IPS-11a (cell line): ENCODE results near the gene TOX2.
A peak's percentile ranks its signal among the peaks of the same experiment; 100 is the strongest.

Experiments used
- H3K4me3 ChIP-seq: one replicate; pipeline ENCODE4 v1.5.1; 2013; ENCODE audit warnings: low read depth, low read length, control low read depth

Gene TOX2, protein sequence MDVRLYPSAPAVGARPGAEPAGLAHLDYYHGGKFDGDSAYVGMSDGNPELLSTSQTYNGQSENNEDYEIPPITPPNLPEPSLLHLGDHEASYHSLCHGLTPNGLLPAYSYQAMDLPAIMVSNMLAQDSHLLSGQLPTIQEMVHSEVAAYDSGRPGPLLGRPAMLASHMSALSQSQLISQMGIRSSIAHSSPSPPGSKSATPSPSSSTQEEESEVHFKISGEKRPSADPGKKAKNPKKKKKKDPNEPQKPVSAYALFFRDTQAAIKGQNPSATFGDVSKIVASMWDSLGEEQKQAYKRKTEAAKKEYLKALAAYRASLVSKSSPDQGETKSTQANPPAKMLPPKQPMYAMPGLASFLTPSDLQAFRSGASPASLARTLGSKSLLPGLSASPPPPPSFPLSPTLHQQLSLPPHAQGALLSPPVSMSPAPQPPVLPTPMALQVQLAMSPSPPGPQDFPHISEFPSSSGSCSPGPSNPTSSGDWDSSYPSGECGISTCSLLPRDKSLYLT

DNA sequence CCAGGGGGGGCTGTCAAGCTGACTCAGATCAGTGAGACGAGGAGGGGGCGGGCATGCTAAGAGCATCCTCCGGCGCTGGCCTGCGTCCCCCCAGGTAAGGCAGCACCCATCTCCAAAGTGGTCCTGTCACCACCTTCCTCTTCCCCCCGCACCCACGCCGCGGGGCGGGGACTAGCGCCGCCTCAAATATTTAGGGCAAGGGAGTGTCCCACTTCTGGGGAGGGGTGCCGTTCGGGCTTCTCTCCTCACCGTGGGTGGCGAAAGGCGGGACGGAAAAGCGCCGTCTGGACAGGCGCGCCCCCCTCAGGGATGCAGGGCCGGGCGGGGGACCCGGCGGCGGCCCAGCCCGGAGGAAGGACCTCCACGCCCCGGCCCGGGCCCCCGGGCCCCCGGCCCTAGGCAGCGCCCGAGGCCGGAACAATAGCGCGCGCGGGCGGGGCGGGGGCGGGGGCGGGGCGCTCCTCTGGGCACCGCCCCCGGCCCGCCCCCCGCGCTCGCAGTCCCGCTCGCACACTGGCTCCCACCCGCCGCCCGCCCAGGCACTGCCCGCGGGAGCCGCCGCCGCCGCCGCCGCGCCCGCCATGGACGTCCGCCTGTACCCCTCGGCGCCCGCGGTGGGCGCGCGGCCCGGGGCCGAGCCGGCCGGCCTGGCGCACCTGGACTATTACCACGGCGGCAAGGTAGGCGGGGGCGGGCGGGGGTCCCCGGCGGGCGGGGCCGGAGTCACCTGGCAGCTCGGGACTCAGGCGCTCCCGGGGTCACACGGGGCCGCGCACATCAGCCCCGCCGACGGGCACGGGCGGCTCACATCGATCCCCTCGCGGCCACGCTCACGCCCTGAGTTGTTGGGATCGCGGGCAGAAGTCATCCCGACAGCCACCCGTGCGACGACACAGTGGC, at the start of gene TOX2:
TOX2 (plus strand) TSS at position 542 of the 900 bp plus-strand sequence; CDS start at position 582, 40 bp downstream.
- peak within 1 kb of the TSS; percentile 61 for H3K4me3 ChIP-seq

DNA sequence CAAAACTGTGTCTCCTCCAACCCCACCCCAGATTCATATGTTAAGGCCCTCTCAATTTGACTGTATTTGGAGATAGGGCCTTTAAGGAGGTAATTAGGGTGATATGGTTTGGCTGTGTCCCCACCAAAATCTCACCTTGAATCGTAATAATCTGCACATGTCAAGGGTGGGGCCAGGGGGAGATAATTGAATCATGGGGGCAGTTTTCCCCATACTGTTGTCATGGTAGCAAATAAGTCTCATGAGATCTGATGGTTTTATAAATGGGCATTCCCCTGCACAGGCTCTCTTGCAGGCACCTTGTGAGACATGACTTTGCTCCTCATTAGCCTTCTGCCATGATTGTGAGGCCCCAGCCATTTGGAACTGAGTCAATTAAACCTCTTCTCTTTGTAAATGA, 46.6 kb upstream of the TOX2 start:
- no peak overlapping the region for H3K4me3 ChIP-seq

DNA sequence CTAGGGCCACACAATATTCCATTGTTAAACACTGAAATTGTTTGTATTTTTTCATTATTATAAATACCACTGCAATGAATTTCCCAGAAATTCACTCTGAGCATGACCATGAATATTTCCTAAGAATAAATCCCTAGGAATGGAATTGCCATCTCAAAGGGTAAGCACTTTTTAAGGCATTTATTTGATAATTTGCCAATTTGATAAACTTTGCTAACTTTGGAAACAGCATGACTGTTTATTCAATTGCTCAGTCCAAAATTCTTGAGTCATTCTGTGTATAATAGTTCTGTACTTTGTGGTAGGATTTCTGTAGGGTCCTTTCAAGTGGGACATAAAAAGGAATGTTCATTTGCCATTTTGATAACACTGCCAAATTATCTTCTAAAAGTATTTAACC, 44.2 kb upstream of the TOX2 start:
- no peak overlapping the region for H3K4me3 ChIP-seq

DNA sequence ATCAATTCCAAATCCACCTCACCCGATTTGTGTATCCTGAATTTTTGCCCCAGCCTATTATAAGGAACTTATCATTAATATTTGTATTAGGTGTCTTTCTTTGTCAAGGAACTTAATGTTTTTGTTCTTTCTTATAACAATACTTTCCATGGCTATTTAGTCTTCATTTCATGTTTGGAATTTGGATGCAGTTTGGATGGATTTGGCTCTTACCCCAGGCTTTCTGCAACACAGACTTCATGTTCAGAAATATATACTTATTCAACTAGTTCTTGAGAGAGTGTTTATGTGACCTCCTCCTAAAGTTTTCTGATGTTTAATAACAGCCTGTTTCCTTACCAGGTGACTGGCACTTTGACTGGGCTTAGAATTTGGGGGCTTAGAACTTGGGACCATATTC, 35.9 kb upstream of the TOX2 start:
- H3K4me3 ChIP-seq, result no peak overlapping the region

DNA sequence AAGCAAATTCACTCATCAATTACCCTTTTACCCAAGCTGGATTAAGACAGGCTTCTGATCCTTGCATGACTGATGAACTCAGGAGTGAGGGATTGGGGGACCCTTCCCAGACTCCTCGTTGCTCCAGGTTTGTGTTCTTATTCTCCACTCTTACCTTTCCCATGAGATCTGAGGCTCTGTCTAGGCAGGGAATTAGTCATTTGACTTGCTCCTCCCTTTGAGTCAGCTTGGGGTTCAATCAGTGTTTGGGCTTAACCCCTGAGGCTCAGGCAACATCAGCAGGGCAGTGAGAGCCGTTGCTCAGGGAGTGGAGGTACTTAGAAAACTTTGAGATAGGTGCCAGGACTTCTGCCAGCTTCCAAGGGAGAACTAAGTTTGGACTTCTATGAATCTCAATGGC, 20.7 kb upstream of the TOX2 start:
- no peak overlapping the region for H3K4me3 ChIP-seq

DNA sequence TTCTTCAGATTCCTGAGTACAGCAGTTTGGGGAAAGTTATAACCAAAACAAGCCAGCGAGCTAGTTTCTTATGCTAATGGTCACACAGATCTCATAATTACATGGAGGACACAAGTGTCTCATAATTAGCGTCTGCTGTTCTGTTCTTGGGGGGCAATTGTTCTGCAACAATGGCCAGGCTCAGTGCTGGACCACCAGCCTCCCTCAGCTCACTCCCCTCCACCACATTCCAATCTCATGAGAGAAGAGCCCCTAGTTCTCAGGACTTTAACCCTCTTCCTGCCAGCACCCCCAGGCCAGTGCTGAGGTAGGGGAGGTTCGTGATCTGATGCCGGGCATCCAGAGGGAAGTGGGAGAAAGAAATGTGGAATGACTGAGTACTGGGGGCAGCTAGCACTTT, 20.2 kb upstream of the TOX2 start:
- H3K4me3 ChIP-seq, result no peak overlapping the region

DNA sequence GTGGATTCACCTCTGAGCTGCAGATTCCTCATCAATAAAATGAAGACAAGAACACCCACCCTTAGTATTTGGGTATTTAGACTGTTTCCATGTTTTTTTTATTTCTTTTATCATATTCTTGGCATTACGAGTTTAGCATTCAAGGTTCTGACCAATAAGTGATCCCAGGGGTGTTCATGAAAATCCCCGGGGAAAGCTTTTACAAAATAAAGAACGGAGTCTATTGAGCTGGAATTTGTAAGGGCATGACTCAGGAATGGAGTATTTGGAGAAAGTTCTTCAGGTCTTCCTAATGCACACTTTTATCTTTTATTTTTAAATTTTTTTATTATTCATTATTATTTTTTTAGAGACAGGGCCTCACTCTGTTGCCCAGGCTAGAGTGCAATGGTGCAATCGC, 19.4 kb upstream of the TOX2 start:
- no peak overlapping the region for H3K4me3 ChIP-seq

DNA sequence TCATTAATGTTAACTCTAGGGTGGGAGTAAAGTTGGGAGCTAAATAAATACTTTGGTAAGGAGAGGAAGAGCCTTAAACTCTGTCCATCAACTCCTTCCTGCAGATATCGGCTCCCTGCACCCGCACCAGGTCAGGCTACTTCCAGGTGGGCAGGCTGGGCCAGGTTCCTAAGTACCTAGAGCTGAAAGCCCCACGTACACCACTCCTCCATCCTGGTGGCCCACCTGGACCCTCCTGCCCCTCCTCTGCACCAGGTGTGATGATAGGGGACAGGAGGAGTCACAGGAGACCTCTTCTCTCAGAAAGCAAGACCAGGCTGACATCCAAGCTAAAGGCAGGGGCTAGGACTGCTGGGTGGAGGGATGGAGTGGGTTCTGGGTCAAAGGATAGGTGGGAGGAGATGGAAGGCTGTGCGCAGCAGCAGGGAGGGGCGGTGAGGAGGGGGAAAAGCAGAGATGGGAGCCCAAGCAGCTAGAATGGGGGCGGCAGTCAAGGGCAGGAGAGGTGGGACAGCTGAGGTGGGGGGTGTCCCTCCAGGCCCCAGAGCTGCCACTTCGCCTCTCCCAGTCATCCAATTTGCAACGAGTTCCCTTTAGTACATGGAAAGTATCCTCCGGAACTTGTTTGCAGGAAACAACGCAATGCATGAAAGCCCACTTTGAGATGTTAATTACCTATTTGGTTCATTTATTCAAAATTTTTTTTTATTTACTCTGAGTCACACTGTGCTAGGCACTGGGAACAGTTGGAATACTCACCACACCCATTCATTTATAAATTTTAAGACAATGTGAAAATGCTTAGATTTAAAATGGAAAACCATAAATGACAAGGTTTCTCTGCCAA, 15.2 kb upstream of the TOX2 start:
- H3K4me3 ChIP-seq, result no peak overlapping the region

DNA sequence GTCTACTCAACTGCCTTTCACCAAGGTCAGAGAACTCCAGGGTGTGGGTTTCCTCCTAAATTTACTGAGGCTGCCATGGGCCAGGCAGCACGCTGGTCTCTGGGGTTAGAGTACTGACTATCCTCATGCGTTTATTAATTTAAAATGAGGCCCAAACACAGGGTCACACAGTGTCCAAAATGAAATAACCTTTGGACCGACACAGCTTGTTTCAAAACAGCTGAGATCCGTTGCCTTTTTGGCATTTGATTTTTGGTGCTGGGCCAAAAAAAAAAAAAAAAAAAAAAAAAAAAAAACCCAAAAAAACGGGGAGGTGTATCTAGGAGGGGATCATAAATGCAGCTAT, 14.6 kb upstream of the TOX2 start:
- H3K4me3 ChIP-seq, result no peak overlapping the region

DNA sequence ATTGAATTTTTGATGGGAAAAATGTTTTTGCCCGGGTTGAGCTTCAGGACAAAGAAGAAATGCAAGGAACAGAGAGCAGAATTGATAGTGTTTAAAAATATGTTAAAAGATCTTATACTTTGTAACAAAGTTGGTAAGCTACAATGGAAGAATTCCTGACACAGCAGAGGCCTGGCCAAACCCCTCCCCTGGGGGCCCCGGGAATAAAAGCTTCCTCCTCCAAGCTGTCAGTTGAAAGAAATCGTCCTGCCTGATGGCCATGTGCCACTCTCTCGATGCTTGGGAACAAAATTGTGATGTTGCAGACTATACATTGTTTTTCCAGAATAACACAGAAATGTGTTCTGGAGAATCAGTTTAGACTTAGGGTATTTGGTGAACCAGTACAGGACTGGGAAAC, 14.2 kb upstream of the TOX2 start:
- H3K4me3 ChIP-seq, result no peak overlapping the region

DNA sequence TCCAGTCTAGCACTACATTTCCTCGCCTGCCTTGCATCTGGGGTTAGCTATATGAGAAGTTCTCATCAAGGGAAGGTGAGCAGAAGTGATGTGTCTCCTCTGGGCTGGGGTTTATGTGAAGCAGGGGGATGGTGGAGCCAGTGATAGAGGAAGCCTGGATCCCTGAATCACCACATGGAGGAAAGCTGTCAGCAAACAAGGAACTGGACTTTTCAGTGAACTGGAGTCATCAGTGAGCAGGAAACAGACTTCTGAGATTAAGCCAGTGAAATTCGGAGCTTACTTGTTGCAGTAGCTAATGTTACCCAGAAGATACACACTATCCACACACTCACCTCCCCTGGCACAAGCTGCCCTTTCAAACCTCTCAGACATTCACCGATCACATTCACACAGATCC, 13.4 kb upstream of the TOX2 start:
- H3K4me3 ChIP-seq, result no peak overlapping the region

DNA sequence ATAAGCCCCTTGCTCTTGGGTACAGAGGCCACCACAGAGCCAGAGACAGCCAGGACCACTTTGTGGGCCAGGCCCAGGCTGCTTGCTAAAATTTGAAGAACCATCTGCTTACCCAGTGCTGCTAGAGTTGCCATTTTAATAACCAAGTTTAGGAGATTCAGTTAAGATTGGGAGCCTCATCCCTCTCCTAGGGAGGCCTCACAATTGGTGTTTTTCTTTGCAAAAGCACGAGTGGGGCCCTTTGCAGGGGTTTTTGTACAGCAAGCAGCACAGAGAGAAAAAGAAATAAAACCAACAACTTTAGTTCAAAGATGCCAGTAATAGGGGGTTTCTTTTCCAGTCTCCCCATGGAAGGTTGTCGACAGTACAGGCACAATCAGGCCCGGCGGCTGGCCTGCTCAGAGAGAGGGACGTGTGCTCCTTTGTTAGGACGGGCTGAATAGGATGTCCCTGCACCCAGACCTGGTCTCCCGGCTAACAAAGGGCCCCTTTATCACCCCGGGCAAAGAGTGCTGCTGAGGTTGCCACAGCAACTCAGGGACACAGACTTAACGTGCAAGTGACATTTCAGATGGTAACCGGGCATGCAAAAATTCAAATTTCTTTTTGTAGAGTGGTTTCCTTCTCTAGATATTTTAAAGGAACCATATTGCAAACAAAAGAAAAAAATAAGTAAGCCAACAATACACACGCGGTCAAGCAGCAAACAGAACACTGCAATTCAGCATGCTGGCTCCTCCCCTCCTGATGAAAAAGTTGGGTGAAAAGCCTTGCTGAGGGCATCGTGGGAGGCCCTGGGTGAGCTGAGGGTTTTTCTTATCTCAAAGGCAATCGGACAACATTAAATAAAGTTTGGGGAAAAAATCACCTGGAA, 10.5 kb upstream of the TOX2 start:
- no peak overlapping the region for H3K4me3 ChIP-seq

DNA sequence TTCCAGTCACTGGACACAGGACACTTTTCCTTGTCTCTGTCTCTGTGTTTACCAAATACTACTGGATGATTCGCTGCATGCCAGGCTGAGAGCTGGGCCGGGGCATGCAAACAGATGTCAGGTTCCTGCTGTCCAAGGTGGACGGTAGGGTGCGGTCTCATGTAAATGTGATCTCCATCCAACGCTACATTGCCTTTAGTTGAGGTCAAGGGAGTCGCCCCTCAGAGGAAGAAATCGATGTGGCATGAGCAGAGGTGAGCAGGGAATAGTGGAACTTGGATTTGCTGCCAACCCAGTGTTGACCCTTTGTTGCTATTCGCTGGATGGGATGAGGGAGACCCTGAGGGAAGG, 9.8 kb upstream of the TOX2 start:
- H3K4me3 ChIP-seq, result no peak overlapping the region

DNA sequence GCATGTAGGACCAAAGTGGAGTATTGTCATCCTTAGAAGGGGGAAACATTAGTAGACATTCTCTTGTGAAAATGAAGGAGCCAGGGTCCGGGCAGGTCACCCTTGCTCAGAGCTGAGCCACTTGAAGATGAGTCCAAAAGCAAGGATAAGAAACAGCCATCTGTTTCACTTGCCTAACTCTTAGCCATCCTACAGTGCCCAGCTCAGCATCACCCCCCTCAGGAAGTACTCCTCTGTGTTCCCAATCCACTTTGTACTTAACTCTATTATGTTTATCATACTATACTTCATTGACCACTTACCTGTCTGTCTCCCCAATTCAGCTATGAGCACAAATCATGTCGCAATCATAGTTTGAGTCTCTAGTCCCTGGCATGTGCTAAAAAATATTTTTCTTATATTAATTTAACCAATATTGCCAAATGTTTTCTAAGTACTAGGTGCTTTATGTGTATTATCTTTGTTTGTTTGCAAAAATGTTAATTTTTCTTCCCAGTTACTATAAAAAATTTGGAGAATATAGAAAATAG, 8.1 kb upstream of the TOX2 start:
- no peak overlapping the region for H3K4me3 ChIP-seq

DNA sequence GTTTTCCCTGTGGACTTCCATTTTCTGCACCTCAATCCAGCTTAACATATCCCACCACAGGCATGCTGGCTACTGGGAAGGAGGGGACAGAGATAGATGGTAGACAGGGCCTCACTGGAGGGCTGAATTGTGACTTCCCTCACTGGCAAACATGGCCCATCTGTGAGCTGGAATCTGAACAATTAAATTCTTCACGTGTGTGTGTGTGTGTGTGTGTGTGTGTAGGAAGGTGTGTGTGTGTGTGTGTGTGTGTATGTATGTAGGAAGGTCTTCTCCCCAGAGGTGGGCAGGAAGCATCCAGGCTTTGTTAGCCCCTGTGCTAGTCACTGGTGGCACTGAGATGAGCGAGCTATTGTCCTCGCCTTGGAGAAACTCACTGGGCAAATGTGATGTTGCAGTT, 5.4 kb upstream of the TOX2 start:
- H3K4me3 ChIP-seq, result no peak overlapping the region

DNA sequence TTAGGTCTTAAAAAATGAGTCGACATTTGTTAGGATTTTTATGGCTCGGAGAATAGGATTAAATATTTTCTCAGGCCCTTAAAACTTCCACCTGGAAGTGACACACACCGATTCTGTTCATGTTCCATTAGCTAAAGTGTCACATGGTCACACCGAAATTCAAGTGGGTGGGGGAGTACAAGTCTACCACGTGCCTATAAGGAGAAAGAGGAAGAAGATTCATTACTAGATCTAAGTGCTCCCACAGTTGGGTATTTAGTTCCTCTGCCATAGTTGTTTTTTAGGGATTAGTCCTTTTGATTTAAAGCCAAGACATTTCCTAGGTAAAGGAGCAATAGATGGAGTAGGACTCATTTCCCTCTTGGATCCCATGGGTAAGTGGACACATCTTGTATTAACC, 4.9 kb upstream of the TOX2 start:
- H3K4me3 ChIP-seq, result no peak overlapping the region

DNA sequence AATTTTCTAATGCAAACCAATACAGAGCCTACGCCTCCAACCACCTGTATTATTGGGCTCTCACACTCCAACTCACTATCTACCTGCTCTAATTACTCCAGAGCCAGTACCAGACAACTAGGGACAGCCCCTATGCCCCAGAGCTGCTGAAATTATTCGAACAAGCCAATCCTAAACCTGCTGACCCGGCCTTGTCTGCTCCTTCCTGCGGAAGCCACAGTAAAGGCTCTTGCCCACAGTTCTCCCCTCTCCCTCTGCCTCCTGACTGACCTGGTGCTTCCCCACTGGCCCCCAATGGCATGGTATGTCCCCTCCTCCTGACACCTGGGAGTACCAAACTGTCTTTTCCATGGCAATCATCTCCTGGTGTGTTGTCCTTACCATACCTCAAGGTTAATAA, 4.1 kb upstream of the TOX2 start:
- no peak overlapping the region for H3K4me3 ChIP-seq

DNA sequence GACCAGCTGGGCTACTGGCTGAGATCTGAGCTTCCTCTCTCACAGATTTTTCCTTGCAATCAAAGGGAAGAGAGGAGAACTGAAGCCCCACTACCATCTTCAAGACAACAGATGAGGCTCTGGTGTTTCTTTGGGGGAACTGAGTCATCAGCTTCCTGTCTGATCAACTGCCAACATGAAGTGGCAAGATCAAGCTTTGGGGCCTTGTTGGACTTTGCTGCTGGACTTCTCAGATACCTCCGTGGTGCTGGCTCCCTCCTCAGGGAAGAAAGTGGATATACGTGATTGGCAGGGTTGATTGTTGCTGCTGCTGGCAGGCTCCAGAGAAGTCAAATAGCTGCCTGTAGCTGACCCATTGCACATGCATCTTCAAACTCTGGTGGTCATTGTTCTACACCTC, 3.6 kb upstream of the TOX2 start:
- H3K4me3 ChIP-seq, result no peak overlapping the region

DNA sequence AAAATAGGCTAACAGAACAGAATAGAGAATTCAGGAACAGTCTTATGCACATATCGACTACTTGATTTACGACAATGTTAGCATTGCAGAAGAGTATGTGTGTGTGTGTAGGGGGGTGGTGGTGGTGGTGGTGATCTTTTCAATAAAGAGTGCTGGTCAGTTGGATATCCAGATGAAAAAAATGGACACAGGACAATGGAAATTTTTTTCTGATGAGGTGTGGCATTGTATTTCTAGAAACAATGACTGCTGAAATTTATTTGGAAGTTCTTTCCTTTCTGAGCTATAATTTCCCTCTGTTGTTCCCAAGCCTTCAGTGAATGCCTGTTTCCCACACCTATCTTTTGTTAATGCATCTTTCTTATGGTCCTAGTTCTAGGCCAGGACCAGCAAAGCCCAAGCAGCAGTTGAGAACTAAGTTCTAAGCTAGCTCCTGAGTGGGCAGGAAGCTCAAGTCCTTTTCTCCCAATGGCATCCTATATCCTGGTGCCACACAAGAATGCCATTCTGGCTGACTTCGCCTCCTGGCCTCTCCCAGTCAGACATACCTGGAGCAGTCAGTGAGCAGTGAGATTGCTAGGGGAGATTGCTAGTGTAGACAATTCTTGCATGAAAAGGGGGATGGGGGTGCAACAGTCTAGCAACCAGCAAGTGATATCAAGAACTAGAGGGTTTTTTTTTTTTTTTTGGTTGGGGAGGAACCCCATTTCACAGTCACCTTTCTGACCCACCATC, 1.2 kb upstream of the TOX2 start:
- no peak overlapping the region for H3K4me3 ChIP-seq
